Endothelial cell (in vitro differentiated cells): ENCODE results near the gene SH3RF2. TPM values are rescaled to one million over a fixed set of nuclear protein-coding genes. Genes with fewer than 3 reads are reported as not detected.

Experiments used
- DNase-seq: peaks from one replicate; pipeline ENCODE4 v3.0.0; 2021; ENCODE audit warnings: low spot score
- H3K27ac Mint-ChIP-seq: one replicate; pipeline ENCODE4 v1.8.0; 2021; ENCODE audit warnings: mixed read lengths, inconsistent platforms; ENCODE audit not compliant: unreplicated experiment
- H3K27me3 Mint-ChIP-seq: one replicate; pipeline ENCODE4 v1.8.0; 2021; ENCODE audit warnings: mild to moderate bottlenecking, moderate library complexity, mixed read lengths, inconsistent platforms; ENCODE audit not compliant: unreplicated experiment
- H3K36me3 Mint-ChIP-seq: one replicate; pipeline ENCODE4 v1.8.0; 2021; ENCODE audit warnings: mild to moderate bottlenecking, low read depth, mixed read lengths, inconsistent platforms; ENCODE audit not compliant: unreplicated experiment
- H3K4me1 Mint-ChIP-seq: one replicate; pipeline ENCODE4 v1.8.0; 2021; ENCODE audit warnings: mild to moderate bottlenecking, mixed read lengths, inconsistent platforms; ENCODE audit not compliant: unreplicated experiment
- H3K4me3 Mint-ChIP-seq: one replicate; pipeline ENCODE4 v1.8.0; 2021; ENCODE audit warnings: mild to moderate bottlenecking, mixed read lengths, inconsistent platforms; ENCODE audit not compliant: unreplicated experiment
- H3K9me3 Mint-ChIP-seq: one replicate; pipeline ENCODE4 v1.8.0; 2021; ENCODE audit warnings: mixed read lengths, inconsistent platforms; ENCODE audit not compliant: unreplicated experiment
- CTCF ChIP-seq: fragments of 200-600 bp; sonication (generic); IDR thresholded peaks from one replicate; pipeline ENCODE4 v1.5.0; 2021; ENCODE audit warnings: antibody characterized with exemption; ENCODE audit not compliant: unreplicated experiment
- total RNA-seq: library from RNA; stranded (reverse); fragmentation: NEBNext Ultra II Directional; extraction: Animal tissue kit (Norgen Biotek cat#: 25700); gene quantifications from one replicate; pipeline ENCODE4 v1.2.1, GENCODE V29; 2021; ENCODE audit not compliant: unreplicated experiment

The SH3RF2 gene
- total RNA-seq, 1 donor from 2014 or later: 0.23 TPM

GRCh38 chr5:146109379-146109778, 173.0 kb downstream of the SH3RF2 start:
- no peak for DNase-seq
- Mint-ChIP-seq H3K4me1 (no peaks in the 10 kb centered on the region), H3K36me3 (no peaks in the 10 kb centered on the region), H3K9me3 (no peaks in the 10 kb centered on the region), H3K27ac (no peak overlapping the region), H3K27me3 (no peaks in the 10 kb centered on the region), H3K4me3 (no peak overlapping the region)
- TF ChIP-seq CTCF: no peak

DNA sequence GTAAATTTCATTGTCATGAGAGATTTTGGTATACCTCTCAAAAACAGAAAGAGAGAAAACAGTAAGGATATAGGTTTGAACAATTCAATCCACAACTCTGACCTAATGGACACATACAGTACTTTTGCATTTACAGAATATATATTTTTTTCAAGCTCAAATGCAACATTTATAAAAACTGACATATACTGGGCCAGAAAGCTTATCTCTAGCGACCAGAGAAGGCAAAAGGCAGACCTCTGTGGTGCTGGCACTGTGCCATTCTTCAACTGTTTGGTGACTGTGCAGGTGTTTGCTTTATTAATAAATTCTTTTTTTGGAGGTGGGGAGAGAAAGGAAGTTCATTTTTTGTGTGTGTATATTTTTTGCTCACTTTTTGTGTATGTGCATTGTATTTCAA, 175.0 kb downstream of the SH3RF2 start:
- H3K4me1 Mint-ChIP-seq: no peaks in the 10 kb centered on the region
- H3K9me3 Mint-ChIP-seq: no peaks in the 10 kb centered on the region
- no peaks in the 10 kb centered on the region for H3K36me3 Mint-ChIP-seq
- H3K27ac Mint-ChIP-seq: no peak overlapping the region
- no peaks in the 10 kb centered on the region for H3K27me3 Mint-ChIP-seq
- no peak for DNase-seq
- no peak for TF ChIP-seq CTCF
- no peak overlapping the region for H3K4me3 Mint-ChIP-seq

DNA sequence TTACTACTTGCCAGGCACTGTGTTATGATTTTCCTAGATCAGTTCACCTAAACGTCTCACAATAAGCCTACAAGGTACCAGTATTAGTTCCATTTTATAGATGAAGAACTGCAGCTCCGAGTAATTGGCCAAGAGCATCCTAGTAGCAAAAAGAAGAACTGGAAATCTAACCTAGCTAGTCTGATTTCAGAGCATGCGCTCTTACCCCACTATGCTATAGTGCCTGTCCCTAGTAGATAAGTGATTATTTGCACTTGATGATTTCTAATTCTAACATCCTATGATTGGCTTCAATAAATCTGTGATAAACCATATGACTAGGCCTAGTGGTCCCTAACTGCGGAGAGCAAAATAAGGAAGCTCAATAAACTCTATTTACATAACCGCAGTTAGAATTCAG, 176.1 kb downstream of the SH3RF2 start:
- Mint-ChIP-seq H3K9me3 (no peaks in the 10 kb centered on the region), H3K27ac (no peak overlapping the region), H3K27me3 (no peaks in the 10 kb centered on the region), H3K4me1 (no peaks in the 10 kb centered on the region), H3K36me3 (no peaks in the 10 kb centered on the region), H3K4me3 (no peak overlapping the region)
- no peak for TF ChIP-seq CTCF
- DNase-seq: no peak

Other genes with a start within 250 kb of the SH3RF2 start
- gene PRELID2, start 101.2 kb upstream of the SH3RF2 start, total RNA-seq: 4.3 TPM
- not detected for gene GRXCR2, start 63.6 kb upstream of the SH3RF2 start, total RNA-seq
- 0.80 TPM for gene PLAC8L1, start 169.0 kb downstream of the SH3RF2 start, total RNA-seq
- gene LARS1, start 246.1 kb downstream of the SH3RF2 start, total RNA-seq: 85.5 TPM